ENCODE results near the gene CASP8AP2.
"Not testable (repeated sequence)": the region's sequence is repeated elsewhere in the genome, so short reads cannot be mapped to it uniquely, and the experiment has no call there.

GRCh38 chr6:89847513-89847912 lies 17.8 kb downstream of the CASP8AP2 start:
- not testable (repeated sequence) for TF ChIP-seq CTCF, POLR2A (IDR thresholded peaks at IDR 0.05)

Data from vagina (tissue), 2 donors.